Kidney (tissue), 14 donors: ENCODE results near the gene ICAM3. TPM values are rescaled to one million over a fixed set of nuclear protein-coding genes. Genes with fewer than 3 reads are reported as not detected.

Source experiments
- DNase-seq, 5 donors: peaks; one replicate each; pipeline ENCODE4 v3.0.0-alpha.2; 2013 to 2020
- FAIRE-seq: peaks from 2 replicates; lab custom pipeline; 2012; peaks lifted over from hg19 to GRCh38; lab: Jason Lieb, UNC
- H3K27ac ChIP-seq, 2 donors: one replicate each; pipeline ENCODE4 v1.7.0; 2013; ENCODE audit warnings: low read depth in 2 of 2, low read length in 2 of 2, inconsistent platforms in 1 of 2
- H3K27me3 ChIP-seq: one replicate; pipeline ENCODE4 v1.7.1; 2013; ENCODE audit warnings: low read length, inconsistent platforms; ENCODE audit not compliant: control insufficient read depth, insufficient read depth
- H3K36me3 ChIP-seq, 3 donors: one replicate each; pipeline versions ENCODE4 v1.7.0 to v1.7.1; 2013; ENCODE audit warnings: low read length in 3 of 3, control low read depth in 1 of 3, inconsistent platforms in 1 of 3; ENCODE audit not compliant: insufficient read depth in 3 of 3, control insufficient read depth in 2 of 3
- H3K4me1 ChIP-seq, 3 donors: one replicate each; pipeline versions ENCODE4 v1.7.0 to v1.7.1; 2013; ENCODE audit warnings: low read length in 3 of 3, inconsistent platforms in 1 of 3, low read depth in 1 of 3; ENCODE audit not compliant: control insufficient read depth in 2 of 3, insufficient read depth in 2 of 3
- H3K4me3 ChIP-seq, 3 donors: one replicate each; pipeline versions ENCODE4 v1.7.0 to v1.8.1; 2013; ENCODE audit warnings: low read length in 3 of 3, control low read depth in 1 of 3, inconsistent platforms in 1 of 3
- H3K9ac ChIP-seq, 3 donors: one replicate each; pipeline versions ENCODE4 v1.7.0 to v1.7.1; 2013; ENCODE audit warnings: low read length in 3 of 3, control low read depth in 1 of 3, inconsistent platforms in 1 of 3
- H3K9me3 ChIP-seq, 3 donors: one replicate each; pipeline versions ENCODE4 v1.7.0 to v1.7.1; 2013; ENCODE audit warnings: low read length in 3 of 3, control low read depth in 1 of 3, inconsistent platforms in 1 of 3; ENCODE audit not compliant: control insufficient read depth in 2 of 3, insufficient read depth in 1 of 3
- intact Hi-C: fragments of 100-400 bp; cut with DNase I; formaldehyde crosslinking; loops from one replicate; pipeline ENCODE4 v1.11.1; 2022
- polyA plus RNA-seq: library from polyadenylated mRNA; stranded (reverse); fragments of 350-450 nt; fragmentation: Illumina TruSeq; extraction: RNeasy Lipid Tissue Mini Kit (QIAGEN cat#74804); gene quantifications from one replicate; pipeline ENCODE4 v1.2.3, GENCODE V29; 2014; ENCODE audit warnings: low read depth, low replicate concordance; ENCODE audit not compliant: insufficient read depth
- total RNA-seq: library from RNA; stranded (reverse); fragmentation: NEBNext Ultra II Directional; extraction: Animal tissue kit (Norgen Biotek cat#: 25700); gene quantifications from one replicate; pipeline ENCODE4 v1.2.1, GENCODE V29; 2021
- TF ChIP-seq, protein P1 (sequence below): IDR thresholded peaks from 3 replicates; pipeline ENCODE4 v1.5.1; 2012; ENCODE audit warnings: mild to moderate bottlenecking, moderate library complexity, borderline replicate concordance; ENCODE audit not compliant: insufficient read depth; ENCODE audit errors: extremely low read depth
- donor health status: control.
- donor health status: control.
- donor health status: control.
- donor health status: control.
- donor health status: control.
- donor health status: DM: yes; HTN: yes; CAD: no.
- donor health status: Normal renal cell carcinoma (clear cell type).

ICAM3 gene
- total and polyA plus RNA-seq, 2 donors from 2014 or later = 17.4 to 21.8 TPM

DNA sequence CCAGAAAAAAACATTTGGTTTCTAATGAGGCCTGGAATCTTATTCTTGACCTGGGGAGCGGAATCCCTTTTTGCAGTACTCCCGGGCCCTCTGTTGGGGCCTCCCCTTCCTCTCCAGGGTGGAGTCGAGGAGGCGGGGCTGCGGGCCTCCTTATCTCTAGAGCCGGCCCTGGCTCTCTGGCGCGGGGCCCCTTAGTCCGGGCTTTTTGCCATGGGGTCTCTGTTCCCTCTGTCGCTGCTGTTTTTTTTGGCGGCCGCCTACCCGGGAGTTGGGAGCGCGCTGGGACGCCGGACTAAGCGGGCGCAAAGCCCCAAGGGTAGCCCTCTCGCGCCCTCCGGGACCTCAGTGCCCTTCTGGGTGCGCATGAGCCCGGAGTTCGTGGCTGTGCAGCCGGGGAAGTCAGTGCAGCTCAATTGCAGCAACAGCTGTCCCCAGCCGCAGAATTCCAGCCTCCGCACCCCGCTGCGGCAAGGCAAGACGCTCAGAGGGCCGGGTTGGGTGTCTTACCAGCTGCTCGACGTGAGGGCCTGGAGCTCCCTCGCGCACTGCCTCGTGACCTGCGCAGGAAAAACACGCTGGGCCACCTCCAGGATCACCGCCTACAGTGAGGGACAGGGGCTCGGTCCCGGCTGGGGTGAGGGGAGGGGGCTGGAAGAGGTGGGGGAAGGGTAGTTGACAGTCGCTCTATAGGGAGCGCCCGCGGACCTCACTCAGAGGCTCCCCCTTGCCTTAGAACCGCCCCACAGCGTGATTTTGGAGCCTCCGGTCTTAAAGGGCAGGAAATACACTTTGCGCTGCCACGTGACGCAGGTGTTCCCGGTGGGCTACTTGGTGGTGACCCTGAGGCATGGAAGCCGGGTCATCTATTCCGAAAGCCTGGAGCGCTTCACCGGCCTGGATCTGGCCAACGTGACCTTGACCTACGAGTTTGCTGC is 52.4 kb downstream of the ICAM3 start, which contains the start of gene ICAM4:
Gene ICAM4 (plus strand): TSS at position 153 of the 935 bp plus-strand sequence. CDS start 58 bp downstream, at position 211.
- H3K36me3 ChIP-seq = peaks cover 0 to 3% (median 0%) of the 10 kb centered on the region in 3 donors
- FAIRE-seq = no peak

DNA sequence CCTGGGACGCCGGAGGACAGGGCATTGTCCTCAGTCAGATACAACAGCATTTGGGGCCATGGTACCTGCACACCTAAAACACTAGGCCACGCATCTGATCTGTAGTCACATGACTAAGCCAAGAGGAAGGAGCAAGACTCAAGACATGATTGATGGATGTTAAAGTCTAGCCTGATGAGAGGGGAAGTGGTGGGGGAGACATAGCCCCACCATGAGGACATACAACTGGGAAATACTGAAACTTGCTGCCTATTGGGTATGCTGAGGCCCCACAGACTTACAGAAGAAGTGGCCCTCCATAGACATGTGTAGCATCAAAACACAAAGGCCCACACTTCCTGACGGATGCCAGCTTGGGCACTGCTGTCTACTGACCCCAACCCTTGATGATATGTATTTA is 54.0 kb downstream of the ICAM3 start:
- FAIRE-seq = no peak

More for the DNA sequence above, 52.4 kb downstream of the ICAM3 start, which contains the start of gene ICAM4:
- TF ChIP-seq, protein P1, sequence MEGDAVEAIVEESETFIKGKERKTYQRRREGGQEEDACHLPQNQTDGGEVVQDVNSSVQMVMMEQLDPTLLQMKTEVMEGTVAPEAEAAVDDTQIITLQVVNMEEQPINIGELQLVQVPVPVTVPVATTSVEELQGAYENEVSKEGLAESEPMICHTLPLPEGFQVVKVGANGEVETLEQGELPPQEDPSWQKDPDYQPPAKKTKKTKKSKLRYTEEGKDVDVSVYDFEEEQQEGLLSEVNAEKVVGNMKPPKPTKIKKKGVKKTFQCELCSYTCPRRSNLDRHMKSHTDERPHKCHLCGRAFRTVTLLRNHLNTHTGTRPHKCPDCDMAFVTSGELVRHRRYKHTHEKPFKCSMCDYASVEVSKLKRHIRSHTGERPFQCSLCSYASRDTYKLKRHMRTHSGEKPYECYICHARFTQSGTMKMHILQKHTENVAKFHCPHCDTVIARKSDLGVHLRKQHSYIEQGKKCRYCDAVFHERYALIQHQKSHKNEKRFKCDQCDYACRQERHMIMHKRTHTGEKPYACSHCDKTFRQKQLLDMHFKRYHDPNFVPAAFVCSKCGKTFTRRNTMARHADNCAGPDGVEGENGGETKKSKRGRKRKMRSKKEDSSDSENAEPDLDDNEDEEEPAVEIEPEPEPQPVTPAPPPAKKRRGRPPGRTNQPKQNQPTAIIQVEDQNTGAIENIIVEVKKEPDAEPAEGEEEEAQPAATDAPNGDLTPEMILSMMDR = no peak
- peak in 4 of 5 donors; percentile 73 to 97 (median 88) for DNase-seq
- no peak within 1 kb of the TSS for H3K9ac ChIP-seq
- H3K4me1 ChIP-seq = peaks cover 0 to 24% (median 7%) of the 10 kb centered on the region in 3 donors
- intact Hi-C loops = no loop called here
- H3K27ac ChIP-seq = peak within 1 kb of the TSS in 1 of 2 donors; percentile 0
- H3K4me3 ChIP-seq = no peak within 1 kb of the TSS
- H3K27me3 ChIP-seq = peaks cover 24% of the 10 kb centered on the region
- H3K9me3 ChIP-seq = no peaks in the 10 kb centered on the region

DNA sequence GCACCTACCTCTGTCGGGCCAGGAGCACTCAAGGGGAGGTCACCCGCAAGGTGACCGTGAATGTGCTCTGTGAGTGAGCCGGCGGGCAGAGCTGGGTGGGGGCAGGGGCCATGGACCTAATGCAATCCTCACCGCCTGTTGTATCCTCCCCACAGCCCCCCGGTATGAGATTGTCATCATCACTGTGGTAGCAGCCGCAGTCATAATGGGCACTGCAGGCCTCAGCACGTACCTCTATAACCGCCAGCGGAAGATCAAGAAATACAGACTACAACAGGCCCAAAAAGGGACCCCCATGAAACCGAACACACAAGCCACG is 54.5 kb downstream of the ICAM3 start:
- Histone ChIP-seq H3K9ac (no peak overlapping the region), H3K27ac (no peak overlapping the region), H3K4me3 (no peak overlapping the region), H3K27me3 (peaks cover 16% of the 10 kb centered on the region), H3K9me3 (no peaks in the 10 kb centered on the region), H3K4me1 (peaks cover 0 to 7% (median 4%) of the 10 kb centered on the region in 3 donors), H3K36me3 (peaks cover 0 to 3% (median 0%) of the 10 kb centered on the region in 3 donors)
- DNase-seq (no peak), FAIRE-seq (no peak)
- TF ChIP-seq, protein P1 = no peak
- intact Hi-C loops = no loop called here

More for the DNA sequence above, 54.0 kb downstream of the ICAM3 start:
- Histone ChIP-seq H3K9ac (no peak overlapping the region), H3K27me3 (peaks cover 16% of the 10 kb centered on the region), H3K36me3 (peaks cover 0 to 3% (median 0%) of the 10 kb centered on the region in 3 donors), H3K4me1 (peaks cover 0 to 8% (median 4%) of the 10 kb centered on the region in 3 donors), H3K9me3 (no peaks in the 10 kb centered on the region), H3K4me3 (no peak overlapping the region), H3K27ac (no peak overlapping the region)
- intact Hi-C loops = no loop called here
- no peak for DNase-seq
- TF ChIP-seq, protein P1 = no peak
